ENCODE results near the gene SEMG2. TPM values are rescaled to one million over a fixed set of nuclear protein-coding genes. Genes with fewer than 3 reads are reported as not detected.

The SEMG2 gene
- total RNA-seq (not detected), polyA plus RNA-seq (not detected)
- long read RNA-seq, donor 1, result 0 reads
- long read RNA-seq, donor 2, result 0 reads
- long read RNA-seq, donor 3, result 0 reads
- long read RNA-seq, donor 4, result 0 reads
- long read RNA-seq, donor 5, result 0 reads
- long read RNA-seq, donor 6, result 0 reads
- long read RNA-seq, donor 7, result 0 reads
- long read RNA-seq, donor 8, result 0 reads
- long read RNA-seq, donor 9, result 0 reads
- long read RNA-seq, donor 10, result 0 reads

DNA sequence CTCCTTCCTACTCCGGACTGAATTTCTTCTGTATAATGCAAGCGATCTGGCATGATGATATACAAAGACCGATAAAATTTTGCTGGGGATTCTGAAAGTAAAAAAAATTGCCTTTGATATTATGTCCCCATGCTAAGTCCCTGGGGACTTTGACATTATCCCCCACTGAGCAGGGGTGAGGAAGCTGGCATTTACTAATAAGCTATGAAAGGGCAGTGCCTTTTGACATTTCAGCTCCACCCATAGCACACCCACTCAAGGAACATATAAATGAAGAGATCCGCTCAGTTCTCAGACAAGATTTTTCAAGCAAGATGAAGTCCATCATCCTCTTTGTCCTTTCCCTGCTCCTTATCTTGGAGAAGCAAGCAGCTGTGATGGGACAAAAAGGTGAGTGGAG, at the start of gene SEMG2:
SEMG2 (plus strand) TSS at position 298 of the 400 bp plus-strand sequence; CDS start at position 315, 17 bp downstream.
- Histone ChIP-seq H3K4me1 (replicated peaks in 1 of 2) (no peaks in the 10 kb centered on the region), H3K27ac (no peak within 1 kb of the TSS), H3K4me3 (no peak within 1 kb of the TSS), H3K9me3 (replicated peaks in 1 of 3) (no peaks in the 10 kb centered on the region), H3K27me3 (peaks cover 2% of the 10 kb centered on the region), H3K36me3 (replicated peaks in 1 of 2) (no peaks in the 10 kb centered on the region)
- intact Hi-C loops (cut with DNase I), result no loop called here
- no peak for DNase-seq
- TF ChIP-seq CTCF (IDR thresholded peaks at IDR 0.05), result no peak
- no peak for TF ChIP-seq POLR2A (IDR thresholded peaks at IDR 0.05)
- 84 to 93% (median 90%) methylated on average over 4 of the region's 4 CpGs for WGBS, 4 donors

- Histone ChIP-seq H3K27me3 (peaks cover 5% of the 10 kb centered on the region), H3K9me3 (replicated peaks in 1 of 3) (no peaks in the 10 kb centered on the region), H3K27ac (no peak overlapping the region), H3K4me3 (no peak overlapping the region), H3K4me1 (replicated peaks in 1 of 2) (no peaks in the 10 kb centered on the region), H3K36me3 (replicated peaks in 1 of 2) (no peaks in the 10 kb centered on the region)
- no peak for TF ChIP-seq POLR2A (IDR thresholded peaks at IDR 0.05)
- TF ChIP-seq CTCF (IDR thresholded peaks at IDR 0.05), result no peak
- intact Hi-C loops (cut with DNase I), result no loop called here
- WGBS, 4 donors, result 6 to 36% (median 25%) methylated on average over 1 of the region's 1 CpG
- DNase-seq, result no peak
Measured at GRCh38 chr20:45173522-45173921, 47.7 kb upstream of the SEMG2 start.

DNA sequence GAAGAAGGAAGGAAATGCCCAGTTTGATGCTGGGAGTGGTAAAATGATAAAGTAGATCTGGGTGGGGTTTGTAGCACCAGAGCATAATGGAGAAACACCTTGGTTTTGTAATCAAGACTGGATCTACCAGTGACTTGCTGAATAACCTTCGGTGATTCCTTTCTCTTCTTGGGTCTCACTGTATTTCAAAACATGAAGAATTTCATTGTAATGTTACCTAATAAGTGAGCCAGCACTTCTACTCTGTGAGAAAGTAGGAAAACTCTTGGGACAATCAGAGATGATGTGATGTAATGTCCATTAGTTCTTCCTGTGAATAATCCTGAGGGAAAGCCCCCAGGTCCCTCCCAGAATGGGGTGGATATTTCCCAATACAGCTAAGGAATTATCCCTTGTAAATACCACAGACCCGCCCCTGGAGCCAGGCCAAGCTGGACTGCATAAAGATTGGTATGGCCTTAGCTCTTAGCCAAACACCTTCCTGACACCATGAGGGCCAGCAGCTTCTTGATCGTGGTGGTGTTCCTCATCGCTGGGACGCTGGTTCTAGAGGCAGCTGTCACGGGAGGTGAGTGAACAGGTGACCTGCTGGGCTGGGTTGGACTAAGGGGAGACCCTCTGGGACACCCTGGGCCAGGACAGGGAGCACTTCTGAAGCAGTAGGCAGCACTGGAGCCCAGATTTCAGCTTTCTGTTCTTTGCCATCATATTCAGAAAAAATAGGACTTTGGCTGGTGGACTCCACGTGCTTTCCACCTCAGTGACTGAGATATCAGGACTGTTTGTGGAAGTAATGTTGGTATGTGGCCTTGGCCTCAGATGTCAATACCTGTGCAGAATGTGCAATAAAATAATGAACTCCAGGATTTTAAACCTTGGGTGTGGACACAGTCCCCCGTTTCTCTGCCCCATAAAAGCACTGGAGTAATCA, 46.5 kb upstream of the SEMG2 start, which contains the start of gene PI3:
PI3 (plus strand) TSS at position 469 of the 931 bp plus-strand sequence; CDS start at position 490, 21 bp downstream.
- DNase-seq, result no peak
- 57 to 65% (median 60%) methylated on average over 4 to 8 of the region's 8 CpGs for WGBS, 4 donors
- Histone ChIP-seq H3K27me3 (peaks cover 5% of the 10 kb centered on the region), H3K27ac (no peak within 1 kb of the TSS), H3K9me3 (replicated peaks in 1 of 3) (no peaks in the 10 kb centered on the region), H3K36me3 (replicated peaks in 1 of 2) (no peaks in the 10 kb centered on the region), H3K4me1 (replicated peaks in 1 of 2) (no peaks in the 10 kb centered on the region), H3K4me3 (no peak within 1 kb of the TSS)
- no peak for TF ChIP-seq POLR2A (IDR thresholded peaks at IDR 0.05)
- TF ChIP-seq CTCF (IDR thresholded peaks at IDR 0.05), result no peak
- intact Hi-C loops (cut with DNase I), result no loop called here

GRCh38 chr20:45176526-45177267, 44.5 kb upstream of the SEMG2 start:
- TF ChIP-seq POLR2A (IDR thresholded peaks at IDR 0.05) (no peak), CTCF (IDR thresholded peaks at IDR 0.05) (no peak)
- 57 to 77% (median 69%) methylated on average over 4 of the region's 4 CpGs for WGBS, 4 donors
- Histone ChIP-seq H3K27ac (no peak overlapping the region), H3K36me3 (replicated peaks in 1 of 2) (no peaks in the 10 kb centered on the region), H3K27me3 (peaks cover 5% of the 10 kb centered on the region), H3K4me1 (replicated peaks in 1 of 2) (no peaks in the 10 kb centered on the region), H3K9me3 (replicated peaks in 1 of 3) (no peaks in the 10 kb centered on the region), H3K4me3 (no peak overlapping the region)
- intact Hi-C loops (cut with DNase I), result no loop called here
- no peak for DNase-seq
